ENCODE data around the gene SLC23A3. TPM values are rescaled to one million over a fixed set of nuclear protein-coding genes. Genes with fewer than 3 reads are reported as not detected.
A peak's percentile ranks its signal among the peaks of the same experiment; 100 is the strongest.

The SLC23A3 gene
- total RNA-seq = 1 to 10 TPM in 2 of 4 donors, under 1 TPM in 2; 0.10 to 4.4 (median 1.0) TPM

- 85 to 92% methylated on average over 10 of the region's 10 CpGs for WGBS, 2 donors
- TF ChIP-seq POLR2A (IDR thresholded peaks at IDR 0.05) (no peak), CTCF (IDR thresholded peaks at IDR 0.05) (no peak)
- DNase-seq (ENCODE audit: low spot score in 2 of 2) = peak in 1 of 2 donors; percentile 42
- intact Hi-C loops (cut with DNase I; ENCODE audit: low total_unique reads) = no loop called here
- H3K4me3 ChIP-seq (ENCODE audit: low read depth, poor library complexity, severe bottlenecking) = no peak within 1 kb of the TSS
Observed at GRCh38 chr2:219169930-219170654, at the start of gene SLC23A3. Gene SLC23A3 (minus strand): TSS chr2:219170029. CDS start chr2:219169984, 45 bp downstream.

GRCh38 chr2:219218732-219219701 lies 49.2 kb upstream of the SLC23A3 start, which contains the start of gene ABCB6:
Gene ABCB6 (minus strand): TSS chr2:219218958. CDS start chr2:219218673, 285 bp downstream.
- 10 to 21% methylated on average over 36 to 70 of the region's 71 CpGs for WGBS, 2 donors
- TF ChIP-seq CTCF (IDR thresholded peaks at IDR 0.05) (no peak), POLR2A (IDR thresholded peaks at IDR 0.05) (no peak)
- DNase-seq (ENCODE audit: low spot score in 2 of 2) = peak; percentile 97 to 99
- peak within 1 kb of the TSS; percentile 26 for H3K4me3 ChIP-seq (ENCODE audit: low read depth, poor library complexity, severe bottlenecking)
- intact Hi-C loops (cut with DNase I; ENCODE audit: low total_unique reads) = no loop called here

GRCh38 chr2:219218217-219218731 lies 48.4 kb upstream of the SLC23A3 start:
- intact Hi-C loops (cut with DNase I; ENCODE audit: low total_unique reads) = no loop called here
- WGBS, 2 donors = 0 to 1% methylated on average over 2 to 21 of the region's 37 CpGs
- TF ChIP-seq CTCF (IDR thresholded peaks at IDR 0.05) (no peak), POLR2A (IDR thresholded peaks at IDR 0.05) (no peak)
- peak; percentile 38 to 92 for DNase-seq (ENCODE audit: low spot score in 2 of 2)
- H3K4me3 ChIP-seq (ENCODE audit: low read depth, poor library complexity, severe bottlenecking) = peak overlapping the region; percentile 26

- intact Hi-C loops (cut with DNase I; ENCODE audit: low total_unique reads) = no loop called here
- DNase-seq (ENCODE audit: low spot score in 2 of 2) = no peak
- WGBS, 2 donors = 89% methylated on average over 6 of the region's 6 CpGs
- TF ChIP-seq POLR2A (IDR thresholded peaks at IDR 0.05) (no peak), CTCF (IDR thresholded peaks at IDR 0.05) (no peak)
- no peak overlapping the region for H3K4me3 ChIP-seq (ENCODE audit: low read depth, poor library complexity, severe bottlenecking)
Observed at GRCh38 chr2:219216535-219216915, 46.7 kb upstream of the SLC23A3 start.

GRCh38 chr2:219215871-219216534 lies 46.2 kb upstream of the SLC23A3 start:
- TF ChIP-seq POLR2A (IDR thresholded peaks at IDR 0.05) (no peak), CTCF (IDR thresholded peaks at IDR 0.05) (no peak)
- DNase-seq (ENCODE audit: low spot score in 2 of 2) = no peak
- no peak overlapping the region for H3K4me3 ChIP-seq (ENCODE audit: low read depth, poor library complexity, severe bottlenecking)
- 90% methylated on average over 27 of the region's 27 CpGs for WGBS, 2 donors
- intact Hi-C loops (cut with DNase I; ENCODE audit: low total_unique reads) = no loop called here

All from lower leg skin (tissue), 4 donors.